GM23338 (cell line): ENCODE results near the gene ATG7. TPM values are rescaled to one million over a fixed set of nuclear protein-coding genes. Genes with fewer than 3 reads are reported as not detected.

ENCODE experiments used
- ATAC-seq: fragments of 200-7000 bp; cut with Tn5 transposase; 3 replicates; pipeline ENCODE4 v1.9.1; 2020
- DNase-seq: peaks from one replicate; pipeline ENCODE4 v3.0.0-alpha.2; 2015; ENCODE audit warnings: low spot score
- H2AFZ ChIP-seq: fragments of 200-600 bp; sonication (generic); 2 replicates; pipeline ENCODE4 v1.8.0; 2016; ENCODE audit warnings: antibody characterized with exemption, mild to moderate bottlenecking, moderate library complexity
- H3F3A ChIP-seq: fragments of 200-600 bp; sonication (generic); replicated peaks from 2 replicates; pipeline ENCODE4 v1.8.0; 2017; ENCODE audit warnings: antibody characterized with exemption, mixed run types, low read depth
- H3K27ac ChIP-seq: fragments of 200-600 bp; sonication (generic); 2 replicates; pipeline ENCODE4 v1.6.1; 2016; ENCODE audit warnings: low read depth
- H3K27me3 ChIP-seq: fragments of 200-600 bp; sonication (generic); 2 replicates; pipeline ENCODE4 v1.8.0; 2016; ENCODE audit warnings: mild to moderate bottlenecking, mixed run types, moderate library complexity; ENCODE audit not compliant: insufficient read depth
- H3K36me3 ChIP-seq: fragments of 200-600 bp; sonication (generic); 2 replicates; pipeline ENCODE4 v1.8.0; 2016; ENCODE audit warnings: mild to moderate bottlenecking; ENCODE audit not compliant: insufficient read depth
- H3K4me1 ChIP-seq: fragments of 200-600 bp; sonication (generic); 2 replicates; pipeline ENCODE4 v1.8.0; 2016; ENCODE audit warnings: mild to moderate bottlenecking, moderate library complexity; ENCODE audit not compliant: insufficient read depth
- H3K4me2 ChIP-seq: fragments of 200-600 bp; sonication (generic); 2 replicates; pipeline ENCODE4 v1.7.1; 2017; ENCODE audit warnings: mixed run types
- H3K4me3 ChIP-seq: fragments of 200-600 bp; sonication (generic); 2 replicates; pipeline ENCODE4 v1.6.1; 2016; ENCODE audit warnings: mixed run types
- H3K79me2 ChIP-seq: fragments of 200-600 bp; sonication (generic); replicated peaks from 2 replicates; pipeline ENCODE4 v1.8.0; 2017; ENCODE audit warnings: mild to moderate bottlenecking; ENCODE audit not compliant: insufficient read depth
- H3K9me2 ChIP-seq: fragments of 200-600 bp; sonication (generic); 2 replicates; pipeline ENCODE4 v1.8.0; 2017; ENCODE audit not compliant: insufficient read depth
- H4K20me1 ChIP-seq: fragments of 200-600 bp; sonication (generic); replicated peaks from 2 replicates; pipeline ENCODE4 v1.8.0; 2017; ENCODE audit warnings: mild to moderate bottlenecking; ENCODE audit not compliant: insufficient read depth
- H3K27ac Mint-ChIP-seq: 2 replicates; pipeline ENCODE4 v1.8.0; 2020; ENCODE audit warnings: inconsistent platforms, mild to moderate bottlenecking, moderate library complexity, mixed read lengths
- H3K27me3 Mint-ChIP-seq: 3 replicates; pipeline ENCODE4 v1.8.0; 2022; ENCODE audit warnings: low read depth, mild to moderate bottlenecking, moderate library complexity, mixed read lengths, inconsistent platforms; ENCODE audit not compliant: insufficient read depth, poor library complexity
- H3K36me3 Mint-ChIP-seq: 3 replicates; pipeline ENCODE4 v1.8.0; 2021; ENCODE audit warnings: low read depth, mild to moderate bottlenecking, inconsistent platforms, moderate library complexity, mixed read lengths
- H3K4me1 Mint-ChIP-seq: 3 replicates; pipeline ENCODE4 v1.8.0; 2020; ENCODE audit warnings: mild to moderate bottlenecking, inconsistent platforms, mixed read lengths
- H3K4me3 Mint-ChIP-seq: 3 replicates; pipeline ENCODE4 v1.8.0; 2021; ENCODE audit warnings: moderate library complexity, mild to moderate bottlenecking, inconsistent platforms, mixed read lengths
- H3K9me3 Mint-ChIP-seq: 3 replicates; pipeline ENCODE4 v1.8.0; 2020; ENCODE audit warnings: moderate library complexity, mild to moderate bottlenecking, inconsistent platforms, mixed read lengths
- CREB1 ChIP-seq: fragments of 250-450 bp; sonication (Bioruptor Pico); IDR thresholded peaks from 2 replicates; pipeline ENCODE4 v1.5.0; 2020; ENCODE audit warnings: low read depth, mild to moderate bottlenecking, moderate library complexity
- CTCF ChIP-seq, 2 experiments: fragments of 200-600 bp in 1 of 2; sonication (generic) in 1 of 2; conservative IDR thresholded peaks; 2 replicates each; pipeline versions ENCODE4 v1.5.1 to v1.6.1; 2016 to 2017; ENCODE audit warnings: antibody characterized with exemption in 2 of 2, low read depth in 2 of 2, mild to moderate bottlenecking in 2 of 2, moderate library complexity in 1 of 2
- EZH2 ChIP-seq: fragments of 200-600 bp; sonication (generic); IDR thresholded peaks from one replicate; pipeline ENCODE4 v1.8.0; 2017; ENCODE audit warnings: antibody characterized with exemption, mild to moderate bottlenecking, low read depth; ENCODE audit not compliant: unreplicated experiment
- EZH2phosphoT487 ChIP-seq: fragments of 200-600 bp; sonication (generic); IDR thresholded peaks from one replicate; pipeline ENCODE4 v1.8.1; 2018; ENCODE audit warnings: antibody characterized with exemption; ENCODE audit not compliant: unreplicated experiment
- JUNB ChIP-seq: IDR thresholded peaks from one replicate; pipeline ENCODE4 v1.6.1; 2016; ENCODE audit warnings: antibody characterized with exemption; ENCODE audit not compliant: unreplicated experiment
- NANOG ChIP-seq: IDR thresholded peaks from 2 replicates; pipeline ENCODE4 v1.6.1; 2016; ENCODE audit warnings: antibody characterized with exemption, borderline replicate concordance
- POLR2AphosphoS5 ChIP-seq: IDR thresholded peaks from 2 replicates; pipeline ENCODE4 v1.6.1; 2016; ENCODE audit warnings: antibody characterized with exemption, low read depth
- STAT1 ChIP-seq: IDR thresholded peaks from one replicate; pipeline ENCODE4 v1.6.1; 2016; ENCODE audit warnings: antibody characterized with exemption; ENCODE audit not compliant: unreplicated experiment
- ZNF114 ChIP-seq: fragments of 250-450 bp; sonication (Bioruptor Pico); IDR thresholded peaks from 2 replicates; pipeline ENCODE4 v1.5.0; 2020; ENCODE audit warnings: mild to moderate bottlenecking, moderate library complexity
- ZNF331 ChIP-seq: fragments of 250-450 bp; sonication (Bioruptor Pico); IDR thresholded peaks from 2 replicates; pipeline ENCODE4 v1.5.0; 2020; ENCODE audit warnings: low read depth, mild to moderate bottlenecking, moderate library complexity
- ZNF462 ChIP-seq: fragments of 250-450 bp; sonication (Bioruptor Pico); IDR thresholded peaks from 2 replicates; pipeline ENCODE4 v1.5.0; 2020; ENCODE audit warnings: mild to moderate bottlenecking, moderate library complexity
- polyA plus RNA-seq: library from polyadenylated mRNA; unstranded; fragments of >200 nt; fragmentation: Nextera tagmentation; extraction: Ambion mirVana; gene quantifications from 2 replicates; pipeline ENCODE4 v1.2.1, GENCODE V29; 2016
- total RNA-seq: library from RNA; depleted of rRNA; stranded (reverse); fragments of >200 nt; shearing (Covaris generic); gene quantifications from 2 replicates; pipeline ENCODE4 v1.2.3, GENCODE V29; 2014
- TF ChIP-seq, protein P1 (sequence below): IDR thresholded peaks from one replicate; pipeline ENCODE4 v1.6.1; 2018; ENCODE audit warnings: antibody characterized with exemption; ENCODE audit not compliant: unreplicated experiment
- TF ChIP-seq, protein P2 (sequence below): IDR thresholded peaks from 2 replicates; pipeline ENCODE4 v1.6.1; 2016; ENCODE audit warnings: antibody characterized with exemption

ATG7 gene
- total and polyA plus RNA-seq, 2 experiments from 2014 or later, result 16.2 to 36.7 TPM

GRCh38 chr3:11560746-11561145 lies 288.5 kb downstream of the ATG7 start:
- no peaks in the 10 kb centered on the region; the same call in 2 of the 3 replicates for H3K9me3 Mint-ChIP-seq
- H3K79me2 ChIP-seq, result peaks cover 12% of the 10 kb centered on the region
- H3K4me1 Mint-ChIP-seq, result peaks cover 14% of the 10 kb centered on the region
- peak overlapping the region; percentile 62 for H3K27ac Mint-ChIP-seq
- H3K4me2 ChIP-seq, result no peak overlapping the region
- peaks cover 12% of the 10 kb centered on the region; the same call in 1 of the 2 replicates for H4K20me1 ChIP-seq
- no peak overlapping the region for H3K27ac ChIP-seq
- peaks cover 14% of the 10 kb centered on the region for H3K27me3 Mint-ChIP-seq
- no peaks in the 10 kb centered on the region for H3F3A ChIP-seq
- DNase-seq (no peak), ATAC-seq (no peak)
- no peaks in the 10 kb centered on the region for H3K9me2 ChIP-seq
- H2AFZ ChIP-seq, result no peak overlapping the region
- H3K4me3 Mint-ChIP-seq, result no peak overlapping the region
- H3K36me3 ChIP-seq, result no peaks in the 10 kb centered on the region; the same call in 1 of the 2 replicates
- no peak overlapping the region for H3K4me3 ChIP-seq
- H3K27me3 ChIP-seq, result no peaks in the 10 kb centered on the region
- TF ChIP-seq CTCF (conservative IDR thresholded peaks at IDR 0.05; ENCODE audit: low read depth in 2 of 2), result no peak
- no peak for TF ChIP-seq STAT1
- TF ChIP-seq ZNF114 (CRISPR knock-in tag), result no peak
- TF ChIP-seq ZNF331 (CRISPR knock-in tag), result no peak
- no peak for TF ChIP-seq JUNB
- TF ChIP-seq, protein P1, sequence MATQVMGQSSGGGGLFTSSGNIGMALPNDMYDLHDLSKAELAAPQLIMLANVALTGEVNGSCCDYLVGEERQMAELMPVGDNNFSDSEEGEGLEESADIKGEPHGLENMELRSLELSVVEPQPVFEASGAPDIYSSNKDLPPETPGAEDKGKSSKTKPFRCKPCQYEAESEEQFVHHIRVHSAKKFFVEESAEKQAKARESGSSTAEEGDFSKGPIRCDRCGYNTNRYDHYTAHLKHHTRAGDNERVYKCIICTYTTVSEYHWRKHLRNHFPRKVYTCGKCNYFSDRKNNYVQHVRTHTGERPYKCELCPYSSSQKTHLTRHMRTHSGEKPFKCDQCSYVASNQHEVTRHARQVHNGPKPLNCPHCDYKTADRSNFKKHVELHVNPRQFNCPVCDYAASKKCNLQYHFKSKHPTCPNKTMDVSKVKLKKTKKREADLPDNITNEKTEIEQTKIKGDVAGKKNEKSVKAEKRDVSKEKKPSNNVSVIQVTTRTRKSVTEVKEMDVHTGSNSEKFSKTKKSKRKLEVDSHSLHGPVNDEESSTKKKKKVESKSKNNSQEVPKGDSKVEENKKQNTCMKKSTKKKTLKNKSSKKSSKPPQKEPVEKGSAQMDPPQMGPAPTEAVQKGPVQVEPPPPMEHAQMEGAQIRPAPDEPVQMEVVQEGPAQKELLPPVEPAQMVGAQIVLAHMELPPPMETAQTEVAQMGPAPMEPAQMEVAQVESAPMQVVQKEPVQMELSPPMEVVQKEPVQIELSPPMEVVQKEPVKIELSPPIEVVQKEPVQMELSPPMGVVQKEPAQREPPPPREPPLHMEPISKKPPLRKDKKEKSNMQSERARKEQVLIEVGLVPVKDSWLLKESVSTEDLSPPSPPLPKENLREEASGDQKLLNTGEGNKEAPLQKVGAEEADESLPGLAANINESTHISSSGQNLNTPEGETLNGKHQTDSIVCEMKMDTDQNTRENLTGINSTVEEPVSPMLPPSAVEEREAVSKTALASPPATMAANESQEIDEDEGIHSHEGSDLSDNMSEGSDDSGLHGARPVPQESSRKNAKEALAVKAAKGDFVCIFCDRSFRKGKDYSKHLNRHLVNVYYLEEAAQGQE, result no peak
- TF ChIP-seq, protein P2, sequence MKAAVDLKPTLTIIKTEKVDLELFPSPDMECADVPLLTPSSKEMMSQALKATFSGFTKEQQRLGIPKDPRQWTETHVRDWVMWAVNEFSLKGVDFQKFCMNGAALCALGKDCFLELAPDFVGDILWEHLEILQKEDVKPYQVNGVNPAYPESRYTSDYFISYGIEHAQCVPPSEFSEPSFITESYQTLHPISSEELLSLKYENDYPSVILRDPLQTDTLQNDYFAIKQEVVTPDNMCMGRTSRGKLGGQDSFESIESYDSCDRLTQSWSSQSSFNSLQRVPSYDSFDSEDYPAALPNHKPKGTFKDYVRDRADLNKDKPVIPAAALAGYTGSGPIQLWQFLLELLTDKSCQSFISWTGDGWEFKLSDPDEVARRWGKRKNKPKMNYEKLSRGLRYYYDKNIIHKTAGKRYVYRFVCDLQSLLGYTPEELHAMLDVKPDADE, result no peak
- TF ChIP-seq CREB1 (CRISPR knock-in tag), result no peak
- no peak for TF ChIP-seq EZH2phosphoT487
- no peak for TF ChIP-seq POLR2AphosphoS5
- TF ChIP-seq EZH2, result no peak
- TF ChIP-seq NANOG, result no peak
- TF ChIP-seq ZNF462 (CRISPR knock-in tag), result no peak
- peaks cover 20% of the 10 kb centered on the region for H3K36me3 Mint-ChIP-seq
- H3K4me1 ChIP-seq, result no peaks in the 10 kb centered on the region; the same call in 1 of the 2 replicates
